Type B pancreatic cell (in vitro differentiated cells): ENCODE measurements around the gene WNT3A. TPM values are rescaled to one million over a fixed set of nuclear protein-coding genes. Genes with fewer than 3 reads are reported as not detected.

ENCODE experiments used
- DNase-seq: peaks from one replicate; pipeline ENCODE4 v3.0.0; 2021; ENCODE audit warnings: mixed read lengths; ENCODE audit not compliant: unreplicated experiment; ENCODE audit errors: extremely low spot score
- H3K27ac Mint-ChIP-seq: 2 replicates; pipeline ENCODE4 v1.8.0; 2021; ENCODE audit warnings: mild to moderate bottlenecking, mixed read lengths
- H3K27me3 Mint-ChIP-seq: 2 replicates; pipeline ENCODE4 v1.8.0; 2021; ENCODE audit warnings: mixed read lengths
- H3K36me3 Mint-ChIP-seq: 2 replicates; pipeline ENCODE4 v1.8.0; 2021; ENCODE audit warnings: mixed read lengths
- H3K4me1 Mint-ChIP-seq: one replicate; pipeline ENCODE4 v1.8.0; 2021; ENCODE audit warnings: mixed read lengths; ENCODE audit not compliant: unreplicated experiment
- H3K4me3 Mint-ChIP-seq: 2 replicates; pipeline ENCODE4 v1.8.0; 2021; ENCODE audit warnings: mild to moderate bottlenecking, mixed read lengths
- H3K9me3 Mint-ChIP-seq: 2 replicates; pipeline ENCODE4 v1.8.0; 2021; ENCODE audit warnings: mixed read lengths
- CTCF ChIP-seq: fragments of 200-600 bp; sonication (generic); conservative IDR thresholded peaks from 2 replicates; pipeline ENCODE4 v1.5.0; 2021; ENCODE audit warnings: antibody characterized with exemption, mild to moderate bottlenecking
- total RNA-seq: library from RNA; stranded (reverse); gene quantifications from 2 replicates; pipeline ENCODE4 v1.2.1, GENCODE V29; 2021; ENCODE audit warnings: low replicate concordance

The WNT3A gene
- total RNA-seq, 1 donor from 2014 or later, result 6.4 TPM

- Mint-ChIP-seq H3K27me3 (peaks cover 36% of the 10 kb centered on the region), H3K4me1 (no peaks in the 10 kb centered on the region), H3K4me3 (no peak overlapping the region), H3K27ac (no peak overlapping the region), H3K9me3 (no peaks in the 10 kb centered on the region), H3K36me3 (no peaks in the 10 kb centered on the region)
- TF ChIP-seq CTCF, result no peak
- DNase-seq, result no peak
These were observed 61.6 kb downstream of the WNT3A start for GRCh38 chr1:228068359-228068758.

GRCh38 chr1:228070173-228070572 lies 63.4 kb downstream of the WNT3A start:
- Mint-ChIP-seq H3K4me1 (peaks cover 5% of the 10 kb centered on the region), H3K36me3 (no peaks in the 10 kb centered on the region), H3K4me3 (no peak overlapping the region), H3K9me3 (no peaks in the 10 kb centered on the region), H3K27ac (no peak overlapping the region), H3K27me3 (peaks cover 43% of the 10 kb centered on the region)
- no peak for DNase-seq
- TF ChIP-seq CTCF, result no peak

DNA sequence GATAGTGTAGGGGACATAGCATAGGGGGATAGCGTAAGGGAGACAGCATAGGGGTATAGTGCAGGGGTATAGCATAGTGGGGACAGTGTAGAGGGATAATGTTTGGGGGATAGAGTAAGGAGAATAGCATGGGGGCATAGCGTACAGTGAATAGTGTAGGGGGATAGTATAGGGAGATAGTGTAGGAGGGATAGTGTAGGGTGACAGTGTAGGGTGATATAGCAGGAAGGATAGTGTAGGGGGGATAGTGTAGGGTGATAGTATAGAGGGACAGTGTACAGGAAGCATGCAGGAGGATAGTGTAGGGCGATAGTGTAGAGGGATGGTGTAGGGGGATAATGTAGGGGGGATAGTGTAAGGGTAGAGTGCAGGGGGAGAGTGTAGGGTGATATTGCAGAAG lies 64.1 kb downstream of the WNT3A start:
- Mint-ChIP-seq H3K9me3 (no peaks in the 10 kb centered on the region), H3K27ac (no peak overlapping the region), H3K4me1 (peaks cover 5% of the 10 kb centered on the region), H3K27me3 (peaks cover 39% of the 10 kb centered on the region), H3K4me3 (no peak overlapping the region), H3K36me3 (no peaks in the 10 kb centered on the region)
- no peak for DNase-seq
- TF ChIP-seq CTCF, result no peak

GRCh38 chr1:228071839-228072657 lies 65.2 kb downstream of the WNT3A start:
- Mint-ChIP-seq H3K27me3 (peaks cover 32% of the 10 kb centered on the region), H3K36me3 (no peaks in the 10 kb centered on the region)

DNA sequence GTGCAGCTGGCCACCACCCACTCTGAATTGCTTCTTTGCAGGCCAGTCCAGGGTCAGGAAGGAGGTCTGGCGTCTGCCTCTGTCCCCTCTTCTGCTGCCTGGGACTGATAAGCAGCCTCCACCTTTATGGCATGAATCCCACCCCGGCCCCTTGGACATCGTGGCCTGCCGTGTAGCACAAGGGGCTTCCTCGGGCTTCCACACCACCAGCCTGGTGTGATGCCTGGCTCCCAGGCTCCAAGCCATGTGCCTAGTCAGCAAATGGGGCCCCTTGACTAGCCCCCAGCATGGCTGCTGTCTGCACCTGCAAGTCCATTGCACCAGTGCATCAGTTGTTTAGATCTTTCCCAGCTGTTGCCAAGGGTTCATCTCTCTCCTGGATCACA lies 65.9 kb downstream of the WNT3A start:
- no peak for TF ChIP-seq CTCF
- Mint-ChIP-seq H3K27me3 (peaks cover 30% of the 10 kb centered on the region), H3K9me3 (no peaks in the 10 kb centered on the region), H3K4me3 (no peak overlapping the region), H3K4me1 (peaks cover 5% of the 10 kb centered on the region), H3K36me3 (no peaks in the 10 kb centered on the region), H3K27ac (no peak overlapping the region)
- DNase-seq, result no peak

More at GRCh38 chr1:228071839-228072657, 65.2 kb downstream of the WNT3A start:
- DNase-seq, result no peak
- H3K4me3 Mint-ChIP-seq, result no peak overlapping the region
- no peak for TF ChIP-seq CTCF
- peaks cover 5% of the 10 kb centered on the region for H3K4me1 Mint-ChIP-seq
- H3K27ac Mint-ChIP-seq, result no peak overlapping the region
- no peaks in the 10 kb centered on the region for H3K9me3 Mint-ChIP-seq
